ENCODE data around the gene CFAP74.

The CFAP74 gene

DNA sequence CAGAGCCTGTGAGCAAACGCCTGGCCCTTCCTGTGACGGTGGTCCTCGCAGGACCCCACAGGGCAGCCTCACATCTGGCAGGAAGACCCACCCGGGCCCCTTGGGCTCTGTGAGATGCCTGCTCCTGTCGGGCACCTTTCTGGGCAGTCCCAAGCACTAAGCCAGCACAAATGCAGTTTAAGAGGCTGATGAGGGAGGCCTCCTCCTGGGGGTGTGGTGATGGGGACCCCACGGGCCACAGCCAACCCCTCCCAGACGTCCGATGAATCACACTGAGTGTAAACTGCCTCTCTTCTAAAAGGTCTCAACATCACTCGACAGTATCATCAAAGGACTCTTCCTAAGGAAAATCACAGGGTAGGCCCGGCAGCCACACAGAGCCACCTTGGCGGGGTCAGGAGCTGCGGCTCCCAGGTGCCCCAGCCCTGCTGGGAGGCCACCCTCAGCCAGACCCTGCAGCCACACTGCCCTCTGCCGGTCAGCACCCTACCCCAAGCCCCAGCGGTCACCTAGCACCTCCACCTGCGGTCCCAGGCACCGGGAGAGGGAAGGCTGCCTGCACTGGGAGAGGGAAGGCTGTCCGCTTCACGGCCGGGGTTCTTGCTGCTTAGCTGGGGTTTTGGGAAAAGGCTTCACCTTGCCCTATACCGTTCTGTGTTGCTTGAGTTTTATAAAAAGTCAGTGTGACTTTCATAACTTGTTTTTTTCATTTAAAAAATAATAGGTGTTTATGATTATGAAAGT, 42.8 kb upstream of the CFAP74 start:
- H3K4me3 ChIP-seq (ENCODE audit: control insufficient read depth, low read depth, low read length): no peak overlapping the region
- DNase-seq (ENCODE audit: low read depth): no peak
- TF ChIP-seq, protein P1, sequence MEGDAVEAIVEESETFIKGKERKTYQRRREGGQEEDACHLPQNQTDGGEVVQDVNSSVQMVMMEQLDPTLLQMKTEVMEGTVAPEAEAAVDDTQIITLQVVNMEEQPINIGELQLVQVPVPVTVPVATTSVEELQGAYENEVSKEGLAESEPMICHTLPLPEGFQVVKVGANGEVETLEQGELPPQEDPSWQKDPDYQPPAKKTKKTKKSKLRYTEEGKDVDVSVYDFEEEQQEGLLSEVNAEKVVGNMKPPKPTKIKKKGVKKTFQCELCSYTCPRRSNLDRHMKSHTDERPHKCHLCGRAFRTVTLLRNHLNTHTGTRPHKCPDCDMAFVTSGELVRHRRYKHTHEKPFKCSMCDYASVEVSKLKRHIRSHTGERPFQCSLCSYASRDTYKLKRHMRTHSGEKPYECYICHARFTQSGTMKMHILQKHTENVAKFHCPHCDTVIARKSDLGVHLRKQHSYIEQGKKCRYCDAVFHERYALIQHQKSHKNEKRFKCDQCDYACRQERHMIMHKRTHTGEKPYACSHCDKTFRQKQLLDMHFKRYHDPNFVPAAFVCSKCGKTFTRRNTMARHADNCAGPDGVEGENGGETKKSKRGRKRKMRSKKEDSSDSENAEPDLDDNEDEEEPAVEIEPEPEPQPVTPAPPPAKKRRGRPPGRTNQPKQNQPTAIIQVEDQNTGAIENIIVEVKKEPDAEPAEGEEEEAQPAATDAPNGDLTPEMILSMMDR (IDR thresholded peaks at IDR 0.05; ENCODE audit: control insufficient read depth, insufficient read depth, low read depth, low read length, missing control alignments): peak; percentile 61

DNA sequence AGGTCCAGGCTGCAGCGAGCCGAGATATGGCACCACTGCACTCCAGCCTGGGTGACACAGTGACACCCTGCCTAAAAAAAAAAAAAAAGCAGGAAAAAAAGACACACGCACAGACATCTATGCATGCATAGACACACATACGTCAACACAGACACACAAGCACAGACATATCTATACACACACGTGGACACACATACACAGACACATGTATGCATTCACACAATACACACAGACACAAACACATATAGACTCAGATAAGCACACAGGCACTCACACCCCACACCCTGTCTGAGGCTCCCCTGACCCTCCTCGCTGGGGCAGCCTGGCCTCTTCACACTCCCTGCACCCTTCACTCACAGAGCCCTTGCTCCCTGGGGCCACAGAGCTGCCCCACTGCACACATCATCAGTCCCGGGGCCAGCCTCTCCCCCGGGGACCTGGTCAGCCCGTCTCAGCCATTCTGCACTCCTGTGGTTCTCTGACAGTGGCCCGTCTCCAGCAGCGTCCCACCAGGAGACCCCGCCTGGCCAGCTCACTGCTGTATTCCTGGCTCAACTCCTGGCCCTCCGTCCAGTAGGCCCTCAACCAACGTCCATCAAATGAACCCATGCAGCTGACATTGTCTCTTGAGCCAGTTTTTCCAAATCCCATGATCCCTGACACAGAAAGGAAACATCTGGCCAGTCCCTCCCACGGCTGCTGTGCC, 42.0 kb upstream of the CFAP74 start:
- TF ChIP-seq, protein P1 (IDR thresholded peaks at IDR 0.05; ENCODE audit: control insufficient read depth, insufficient read depth, low read depth, low read length, missing control alignments): no peak
- DNase-seq (ENCODE audit: low read depth): no peak
- no peak overlapping the region for H3K4me3 ChIP-seq (ENCODE audit: control insufficient read depth, low read depth, low read length)

DNA sequence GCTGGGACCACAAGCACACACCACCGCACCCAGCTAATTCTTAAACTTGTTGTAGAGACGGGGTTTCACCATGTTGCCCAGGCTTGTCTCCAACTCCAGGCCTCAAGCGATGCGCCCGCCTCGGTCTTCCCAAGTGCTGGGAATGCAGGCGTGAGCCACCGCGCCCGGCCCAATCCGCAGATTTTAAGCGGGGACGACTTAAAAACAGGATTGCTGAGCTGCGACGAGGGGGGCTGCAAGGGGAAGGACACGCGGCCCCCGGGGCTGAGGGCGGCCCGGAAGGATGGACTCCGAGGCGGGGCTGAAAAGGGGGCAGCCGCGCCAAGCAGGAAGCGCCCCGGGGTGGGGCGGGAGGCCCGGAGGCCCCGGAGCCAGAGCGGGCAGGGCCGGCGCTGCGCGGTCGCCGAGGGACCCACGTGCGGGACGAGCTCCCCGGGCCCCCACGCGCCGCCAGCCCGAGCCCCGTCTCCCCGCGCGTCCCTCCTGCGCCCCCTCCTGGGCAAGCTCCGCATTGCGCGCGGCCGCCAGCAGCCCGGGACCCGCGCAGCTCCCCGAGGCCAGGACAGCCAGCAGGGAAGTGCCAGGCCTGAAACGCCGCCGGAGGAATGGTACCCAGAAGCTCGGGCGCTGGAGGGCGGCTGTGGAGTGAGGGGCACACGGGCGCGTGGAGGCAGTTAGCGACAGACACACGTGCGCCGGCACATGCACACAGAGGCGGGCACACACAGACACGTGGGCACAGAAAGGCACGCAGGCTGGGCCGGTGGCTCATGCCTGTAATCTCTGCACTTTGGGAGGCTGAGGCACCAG, 41.1 kb upstream of the CFAP74 start:
- no peak for DNase-seq (ENCODE audit: low read depth)

DNA sequence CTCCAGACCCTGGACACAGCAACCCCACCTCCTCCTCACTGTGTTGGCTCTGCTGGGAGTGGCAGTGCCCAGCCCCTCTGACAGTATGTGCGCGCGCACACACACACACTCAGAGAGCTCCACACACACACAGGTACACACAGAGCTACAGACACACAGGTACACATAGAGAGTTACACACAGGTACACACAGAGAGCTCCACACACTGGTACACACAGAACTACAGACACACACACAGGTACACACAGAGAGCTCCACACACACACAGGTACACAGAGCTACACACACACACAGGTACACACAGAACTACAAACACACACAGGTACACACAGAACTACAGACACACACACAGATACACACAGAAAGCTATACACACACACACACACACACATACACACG, 40.3 kb upstream of the CFAP74 start:
- no peak overlapping the region for H3K4me3 ChIP-seq (ENCODE audit: control insufficient read depth, low read depth, low read length)
- TF ChIP-seq, protein P1 (IDR thresholded peaks at IDR 0.05; ENCODE audit: control insufficient read depth, insufficient read depth, low read depth, low read length, missing control alignments): no peak
- no peak for DNase-seq (ENCODE audit: low read depth)

More for the DNA sequence above, 41.1 kb upstream of the CFAP74 start:
- TF ChIP-seq, protein P1 (IDR thresholded peaks at IDR 0.05; ENCODE audit: control insufficient read depth, insufficient read depth, low read depth, low read length, missing control alignments): peak; percentile 65
- no peak overlapping the region for H3K4me3 ChIP-seq (ENCODE audit: control insufficient read depth, low read depth, low read length)

DNA sequence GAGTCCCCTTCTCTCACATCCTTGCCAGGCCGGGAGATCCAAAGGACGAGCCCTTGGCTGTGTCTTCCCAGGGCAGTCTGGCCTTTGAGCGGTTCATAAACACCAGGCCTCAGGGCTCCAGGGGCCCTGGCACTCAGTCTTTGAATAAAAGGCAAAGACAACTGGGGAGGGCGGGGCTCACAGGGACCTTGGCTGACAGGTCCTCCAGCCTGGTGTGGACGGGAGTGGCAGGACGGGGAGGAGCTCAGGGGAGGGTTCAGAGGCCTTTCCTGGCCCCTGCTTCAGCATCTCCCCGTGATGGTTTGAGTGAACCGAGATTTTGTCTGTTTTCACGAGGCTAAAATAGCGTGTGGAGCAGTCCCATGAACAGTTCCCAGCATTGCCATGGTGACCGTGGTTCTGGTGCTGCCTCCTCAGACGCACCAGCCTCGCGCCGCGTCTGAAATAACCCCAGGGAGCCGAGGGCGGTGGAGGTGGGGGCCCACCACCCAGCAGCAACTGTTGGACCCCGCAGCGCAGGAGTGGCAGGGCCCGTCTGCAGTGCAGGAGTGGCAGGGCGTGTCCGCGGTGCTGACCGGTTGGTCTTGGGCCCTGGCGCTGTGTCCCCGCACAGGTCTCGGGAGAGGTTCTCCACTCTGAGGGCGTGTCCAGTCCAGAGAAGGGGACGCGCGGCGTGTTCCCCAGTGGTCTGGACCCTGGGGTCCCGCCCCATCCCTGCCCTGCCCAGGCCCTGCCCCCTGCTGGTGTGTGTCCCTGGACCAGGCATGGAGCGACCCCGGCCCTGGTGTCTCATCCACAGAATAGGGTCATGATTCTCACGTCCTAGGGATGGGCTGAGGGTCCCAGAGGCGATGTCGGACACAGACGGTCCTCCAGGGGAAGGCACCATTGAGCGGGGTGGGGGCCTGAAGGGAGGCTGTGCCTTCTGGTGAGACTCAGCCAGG, 39.5 kb upstream of the CFAP74 start:
- DNase-seq (ENCODE audit: low read depth): no peak
- H3K4me3 ChIP-seq (ENCODE audit: control insufficient read depth, low read depth, low read length): no peak overlapping the region
- TF ChIP-seq, protein P1 (IDR thresholded peaks at IDR 0.05; ENCODE audit: control insufficient read depth, insufficient read depth, low read depth, low read length, missing control alignments): no peak
